ENCODE data around the gene CADPS.
A peak's percentile ranks its signal among the peaks of the same experiment; 100 is the strongest.

The CADPS gene

DNA sequence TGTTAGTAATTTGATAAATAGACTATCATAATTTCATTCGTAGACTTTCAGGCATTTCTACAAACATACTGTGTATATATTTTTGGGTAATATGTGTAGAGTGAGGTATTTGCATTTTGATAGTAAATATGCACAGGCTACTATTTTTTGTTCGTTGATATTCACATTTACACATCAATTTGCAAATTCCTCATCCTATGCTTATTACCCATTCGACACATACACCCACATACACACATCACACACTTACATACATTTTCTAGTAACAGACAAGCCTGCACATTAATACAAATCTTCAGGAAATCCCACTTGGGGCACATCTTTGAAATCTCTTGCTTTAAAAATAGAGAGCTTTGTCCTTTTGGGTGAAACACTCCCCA is 373.9 kb downstream of the CADPS start:
- no peak for DNase-seq (ENCODE audit: low spot score)

DNA sequence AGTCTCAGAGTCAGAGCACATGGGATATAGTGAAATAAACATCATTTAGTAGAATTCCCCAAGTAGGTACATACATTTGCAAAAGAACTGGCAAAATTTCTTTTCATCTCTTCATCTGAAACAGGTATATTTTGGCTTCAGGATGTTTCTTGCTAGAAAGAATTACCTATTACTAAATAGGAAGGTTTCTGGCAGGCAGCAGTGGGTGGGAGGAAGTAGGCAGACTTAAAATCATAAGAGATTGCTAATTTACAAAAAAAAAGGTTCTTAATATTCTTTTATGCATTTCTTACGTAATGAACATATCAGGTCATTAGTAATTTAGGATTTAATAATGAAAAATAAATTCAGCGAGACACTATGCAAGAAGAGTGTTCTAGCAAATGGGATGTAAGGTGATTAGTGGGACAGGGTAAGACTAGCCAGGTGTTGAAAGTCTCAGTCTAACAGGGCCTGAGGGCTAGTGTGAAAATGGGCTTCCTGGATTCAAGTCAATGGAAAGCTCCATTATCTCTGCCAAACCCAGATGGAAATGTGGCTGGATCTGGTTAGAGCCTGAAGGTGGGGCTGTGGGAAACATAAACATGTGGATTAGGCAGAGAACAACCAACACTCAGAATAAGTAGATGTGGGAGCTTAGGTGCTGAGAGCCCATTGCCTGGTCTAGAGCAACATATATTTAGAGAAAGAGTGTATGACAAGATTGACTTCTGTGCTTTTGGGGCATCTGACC is 374.5 kb downstream of the CADPS start:
- DNase-seq (ENCODE audit: low spot score), result no peak

DNA sequence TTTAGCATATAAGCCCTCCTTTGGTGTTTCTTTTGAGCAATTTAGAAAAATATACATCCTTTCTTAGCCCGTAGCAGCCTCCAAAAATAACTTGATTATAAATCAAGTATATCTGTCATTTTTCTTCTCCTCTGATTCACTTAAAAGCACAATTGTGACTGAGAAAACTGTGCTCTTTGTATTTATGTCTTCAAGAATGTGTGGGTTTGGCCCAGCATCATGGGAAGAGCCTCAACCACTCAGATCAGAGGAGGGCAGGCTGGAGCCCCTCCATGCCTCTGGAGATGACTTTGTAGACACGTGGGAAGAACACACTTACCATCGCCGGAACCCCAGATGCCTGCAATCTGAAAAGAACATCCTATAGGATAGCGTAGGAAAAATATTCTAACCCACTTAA is 378.1 kb downstream of the CADPS start:
- DNase-seq (ENCODE audit: low spot score), result no peak

DNA sequence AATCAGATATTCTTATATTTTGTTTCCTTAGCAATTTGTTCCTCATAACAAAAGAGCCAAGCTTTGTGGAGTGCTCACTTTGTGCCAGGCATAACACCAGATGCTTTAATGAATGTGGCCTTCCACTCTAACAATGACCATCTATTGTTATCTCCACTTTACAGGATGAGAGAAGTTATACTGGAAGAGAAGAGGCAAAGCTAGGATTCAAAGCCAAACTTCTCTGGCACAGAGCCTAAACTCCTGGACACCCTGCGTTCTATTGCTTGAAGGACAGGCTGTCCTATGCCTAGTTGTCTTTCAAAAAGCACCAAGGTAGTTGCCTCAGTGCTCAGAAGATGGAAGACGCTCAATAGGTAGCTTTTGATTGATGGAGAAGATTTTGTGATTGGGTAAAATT is 378.7 kb downstream of the CADPS start:
- no peak for DNase-seq (ENCODE audit: low spot score)

DNA sequence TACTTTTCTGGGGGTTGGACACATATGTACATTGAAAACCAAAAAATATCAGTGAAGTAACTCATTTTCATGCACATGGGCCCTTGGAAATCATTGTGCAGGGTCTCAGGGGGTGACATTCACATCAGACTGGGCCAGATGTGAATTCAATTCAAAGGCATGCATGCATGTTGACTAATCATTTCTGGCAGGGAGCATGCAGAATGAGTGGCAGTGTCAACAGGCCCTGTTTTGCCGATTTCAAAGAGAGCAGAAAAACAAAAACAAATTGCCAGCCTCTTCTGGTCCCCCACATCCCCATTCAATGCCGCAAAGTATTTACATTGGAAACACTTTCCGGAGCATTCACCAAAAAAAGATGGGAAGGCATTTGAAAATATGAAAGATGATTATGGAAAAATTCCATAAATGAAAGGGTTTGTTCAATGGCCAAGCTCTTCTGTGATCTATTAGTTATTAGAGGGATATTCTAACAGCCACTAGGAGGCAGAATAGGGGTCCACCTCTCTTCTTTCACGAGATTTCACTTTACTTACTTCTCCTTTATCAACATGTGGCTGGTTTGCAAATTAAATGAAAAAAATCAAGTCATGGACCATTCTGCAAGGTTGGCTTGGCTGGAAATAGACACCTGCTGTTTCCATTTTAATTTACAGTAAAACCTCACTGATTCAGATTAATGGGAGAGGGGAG is 382.0 kb downstream of the CADPS start:
- DNase-seq (ENCODE audit: low spot score), result no peak

DNA sequence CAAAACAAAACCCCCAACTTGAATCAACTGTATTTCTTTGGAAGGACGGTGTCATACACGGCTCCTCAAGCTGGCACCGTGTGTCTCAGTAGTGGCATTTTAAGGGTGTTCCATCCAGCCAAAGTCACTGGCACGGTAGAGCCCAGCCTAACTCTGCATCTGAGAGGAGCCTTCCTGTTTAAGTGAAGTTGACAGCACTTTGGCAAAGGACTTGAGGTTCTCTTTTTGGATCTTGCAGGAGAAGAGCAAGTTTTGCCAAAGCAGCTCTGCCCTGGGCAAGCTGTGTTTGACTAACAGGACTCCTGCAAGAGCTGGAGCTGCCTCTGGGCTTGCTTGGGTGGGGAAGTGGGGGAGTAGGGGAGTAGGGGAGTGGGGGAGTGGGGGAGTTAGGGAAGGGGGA is 392.3 kb downstream of the CADPS start:
- DNase-seq (ENCODE audit: low spot score), result no peak

DNA sequence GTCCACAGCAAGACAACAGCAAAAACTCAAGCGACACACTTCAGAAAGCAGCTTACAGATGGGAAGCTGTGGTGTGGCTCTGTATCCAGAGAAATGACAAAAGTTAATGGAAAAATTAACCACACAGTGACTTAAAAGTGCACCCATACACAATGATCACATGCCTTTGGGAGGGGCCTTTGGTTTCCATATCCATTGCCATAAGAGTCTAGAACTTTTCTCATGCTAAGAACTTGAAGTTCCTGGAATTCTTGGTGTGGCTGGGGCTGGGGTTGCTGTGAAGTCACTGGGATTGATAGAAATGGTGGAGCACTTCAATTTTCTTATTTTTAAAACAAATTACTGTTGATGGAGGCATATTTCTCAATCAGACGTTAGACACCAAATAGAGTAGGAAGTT is 393.3 kb downstream of the CADPS start:
- DNase-seq (ENCODE audit: low spot score), result no peak

DNA sequence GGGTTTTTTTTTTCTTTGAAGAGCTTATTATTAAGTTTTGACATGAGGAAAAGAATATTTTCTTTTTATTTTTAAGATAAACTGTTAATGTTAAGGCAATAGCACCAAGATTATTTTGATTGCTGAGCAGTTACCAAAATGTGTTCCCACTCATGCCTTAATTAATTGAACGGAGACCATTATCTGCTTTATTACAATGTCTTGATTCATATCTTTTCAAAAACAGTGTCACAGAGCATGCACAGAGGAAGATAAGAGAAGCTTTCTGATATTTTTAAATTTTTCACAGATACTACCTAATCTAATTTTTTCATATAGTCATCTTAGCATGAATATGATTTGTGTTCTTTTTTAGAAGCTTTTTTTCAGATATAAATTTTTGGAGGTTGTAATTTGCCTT is 395.2 kb downstream of the CADPS start:
- DNase-seq (ENCODE audit: low spot score), result no peak

GRCh38 chr3:62479326-62479725 is 395.9 kb downstream of the CADPS start:
- no peak for DNase-seq (ENCODE audit: low spot score)

DNA sequence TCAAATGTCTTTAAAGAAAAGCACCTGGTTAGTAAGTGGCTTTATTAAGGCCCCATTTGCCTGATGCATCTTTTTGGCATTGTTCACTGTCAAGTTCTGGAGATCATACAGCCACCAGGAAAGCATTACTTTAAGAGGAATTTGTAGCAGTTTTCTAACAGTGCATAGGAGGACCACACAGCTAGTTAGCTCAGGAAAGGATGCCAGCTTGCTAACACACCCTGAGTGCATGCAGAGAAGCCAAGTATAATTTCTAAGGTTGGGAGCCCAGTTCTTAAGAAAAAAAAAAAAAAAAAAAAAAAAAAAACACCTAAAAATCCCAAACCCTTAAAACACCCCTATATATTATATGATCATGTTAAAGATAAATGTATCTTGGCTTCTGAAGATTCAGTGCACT is 399.9 kb downstream of the CADPS start:
- no peak for DNase-seq (ENCODE audit: low spot score)

- DNase-seq (ENCODE audit: low spot score), result no peak
These were observed 407.1 kb downstream of the CADPS start for GRCh38 chr3:62467966-62468722.

DNA sequence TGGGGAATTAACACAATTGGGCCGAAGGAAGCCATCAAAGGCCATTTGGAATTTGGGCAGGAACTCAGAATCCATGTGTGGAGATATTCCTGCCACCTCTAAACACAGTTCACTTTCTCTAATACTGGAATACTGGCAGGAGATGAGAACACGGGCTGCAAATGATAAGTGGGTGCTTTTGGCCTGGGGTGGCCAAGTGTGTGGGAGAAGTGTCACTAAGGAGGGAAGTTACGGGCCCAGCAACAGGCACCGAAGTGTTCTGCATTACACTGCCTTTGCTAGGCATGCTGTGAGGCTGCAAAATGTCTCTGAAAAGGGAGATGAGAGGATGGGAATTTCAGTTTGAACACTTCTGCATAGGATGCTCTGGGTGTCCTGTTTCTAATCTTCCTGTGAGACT is 412.4 kb downstream of the CADPS start:
- no peak for DNase-seq (ENCODE audit: low spot score)

DNA sequence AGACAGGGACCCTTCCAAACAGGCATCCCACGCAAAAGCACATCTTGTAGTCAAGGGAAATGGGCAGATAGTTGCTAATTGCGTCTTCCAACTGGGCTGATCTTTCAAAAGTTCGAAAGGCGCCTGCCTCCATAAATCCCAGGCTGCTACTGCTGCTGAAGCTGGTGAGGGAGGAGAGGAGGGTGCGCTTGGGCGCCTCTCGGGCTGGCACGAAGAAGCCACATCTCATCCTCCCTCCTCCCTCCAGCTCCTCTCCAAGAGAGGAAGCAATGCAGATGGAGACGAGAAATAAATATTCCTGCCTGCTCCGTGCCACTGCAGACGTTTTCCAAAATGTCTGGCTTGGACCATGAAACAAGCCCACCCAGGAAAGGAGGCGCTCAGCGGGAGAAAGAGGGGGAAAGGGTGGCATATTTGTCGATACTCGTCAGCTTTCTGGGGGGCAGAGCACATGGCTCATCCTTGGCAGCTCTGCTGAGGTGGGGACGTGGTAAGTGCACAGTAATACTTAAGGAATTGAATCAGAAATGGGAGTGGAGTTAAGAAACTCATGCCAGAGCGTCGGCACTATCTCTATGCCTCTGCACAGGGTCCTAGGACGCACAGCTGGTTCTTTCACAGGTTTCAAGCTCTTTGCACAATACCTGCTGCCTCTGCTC is 413.0 kb downstream of the CADPS start:
- peak; percentile 4 for DNase-seq (ENCODE audit: low spot score)

GRCh38 chr3:62454916-62455315 is 420.3 kb downstream of the CADPS start:
- DNase-seq (ENCODE audit: low spot score), result no peak

DNA sequence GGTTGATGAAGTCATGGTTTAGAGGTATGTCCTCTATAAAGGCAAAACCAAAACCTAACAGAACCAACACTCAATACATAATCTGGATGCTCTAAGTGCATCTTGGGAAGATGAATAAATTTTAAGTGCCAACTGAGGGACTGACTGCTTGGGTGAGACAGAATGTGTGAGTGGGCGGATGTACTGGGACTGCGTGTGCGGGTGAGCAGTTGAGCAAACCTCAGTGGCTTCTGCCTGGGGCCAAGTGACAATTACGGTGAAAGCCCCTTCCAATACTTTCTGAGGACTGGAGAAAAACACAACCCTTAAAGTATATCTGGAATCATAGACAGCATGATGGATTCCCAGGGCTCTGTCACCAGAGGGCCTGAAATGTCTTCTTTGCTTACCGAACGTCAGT is 421.8 kb downstream of the CADPS start:
- no peak for DNase-seq (ENCODE audit: low spot score)

- no peak for DNase-seq (ENCODE audit: low spot score)
These were observed 423.9 kb downstream of the CADPS start for GRCh38 chr3:62451211-62451887.

DNA sequence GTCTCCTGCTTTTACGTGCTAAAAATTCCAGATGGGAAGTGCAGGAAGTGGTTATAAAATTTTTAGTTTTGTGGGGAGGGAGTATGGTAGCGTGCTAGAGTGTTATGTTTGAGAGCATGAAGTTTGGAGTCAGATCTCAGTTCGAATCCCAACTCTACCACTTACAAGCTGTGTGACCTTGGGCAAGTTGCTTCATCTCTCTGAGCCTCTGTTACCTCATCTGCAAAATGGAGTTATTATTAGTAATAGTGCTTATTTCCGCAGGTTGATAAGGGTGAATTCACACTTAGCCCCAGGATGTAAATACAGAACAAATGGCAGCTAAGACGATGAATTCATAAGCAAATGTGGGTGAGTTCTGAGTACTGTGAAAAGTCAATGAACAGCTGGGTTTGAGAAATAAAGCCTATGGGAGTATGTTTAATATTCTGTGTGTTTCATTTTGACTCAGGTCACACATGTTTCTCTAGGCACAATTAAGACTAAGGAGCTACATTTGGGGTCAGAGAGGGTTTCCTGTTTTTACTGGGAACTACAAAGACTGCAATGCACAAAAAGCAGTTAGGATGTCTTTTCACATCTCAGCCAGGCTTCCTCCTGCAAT is 428.8 kb downstream of the CADPS start:
- no peak for DNase-seq (ENCODE audit: low spot score)

- no peak for DNase-seq (ENCODE audit: low spot score)
These were observed 429.9 kb downstream of the CADPS start for GRCh38 chr3:62445275-62445674.

DNA sequence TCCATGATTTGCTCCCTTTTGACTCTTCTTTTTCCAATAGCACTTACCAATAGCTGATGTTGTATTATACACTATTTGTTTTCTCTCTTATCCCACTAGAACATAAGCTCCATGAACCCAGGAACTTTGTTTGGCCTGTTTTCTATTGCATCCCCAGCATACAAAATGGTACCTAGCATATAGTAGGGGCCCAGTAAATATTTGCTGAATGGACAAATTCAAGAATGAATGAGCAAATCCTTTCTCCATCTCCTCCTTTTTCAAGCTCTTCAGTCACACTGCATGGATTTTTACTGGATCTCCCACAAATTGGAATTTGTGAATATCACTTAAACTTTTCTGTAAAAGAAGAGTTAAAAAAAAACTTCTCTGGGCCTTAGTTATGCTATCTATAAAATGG is 435.2 kb downstream of the CADPS start:
- no peak for DNase-seq (ENCODE audit: low spot score)

- DNase-seq (ENCODE audit: low spot score), result no peak
These were observed 435.9 kb downstream of the CADPS start for GRCh38 chr3:62439176-62439813.

DNA sequence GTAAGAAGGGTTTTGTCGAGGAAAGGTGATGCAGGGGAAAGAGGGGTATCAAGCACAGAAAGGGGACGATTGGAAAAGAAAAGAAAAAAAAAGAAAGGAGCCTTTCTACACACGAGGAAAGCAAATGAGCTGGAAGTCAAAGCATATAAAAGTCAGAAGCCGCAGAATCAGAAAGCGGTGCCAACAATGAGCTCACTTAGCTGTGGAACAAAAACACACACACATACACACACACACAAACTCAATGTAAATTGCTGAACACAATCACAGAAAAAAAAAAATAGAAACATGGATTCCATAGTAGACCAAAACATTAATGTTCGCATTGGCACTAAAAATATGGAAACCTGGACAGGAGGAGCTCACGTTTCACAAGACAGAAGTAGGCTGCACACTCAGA is 438.4 kb downstream of the CADPS start:
- no peak for DNase-seq (ENCODE audit: low spot score)
